Measurements from ENCODE around the gene GHR.

GHR gene

GRCh38 chr5:42543774-42544173 lies 120.5 kb downstream of the GHR start:
- Histone ChIP-seq H3K27ac (ENCODE audit: low read length) (no peak overlapping the region), H3K9ac (ENCODE audit: low read length in 2 of 2) (no peak overlapping the region), H3K27me3 (ENCODE audit: control insufficient read depth in 1 of 2, insufficient read depth in 2 of 2, low read length in 2 of 2) (no peaks in the 10 kb centered on the region), H3K4me3 (ENCODE audit: low read length in 2 of 2) (no peak overlapping the region), H3K9me3 (ENCODE audit: control insufficient read depth in 2 of 2, low read length in 2 of 2) (peaks cover 0 to 4% of the 10 kb centered on the region in 2 donors), H3K4me1 (ENCODE audit: control insufficient read depth, insufficient read depth, low read length) (peaks cover 2% of the 10 kb centered on the region), H3K36me3 (ENCODE audit: control insufficient read depth in 2 of 2, insufficient read depth in 2 of 2, low read length in 2 of 2) (no peaks in the 10 kb centered on the region)

DNA sequence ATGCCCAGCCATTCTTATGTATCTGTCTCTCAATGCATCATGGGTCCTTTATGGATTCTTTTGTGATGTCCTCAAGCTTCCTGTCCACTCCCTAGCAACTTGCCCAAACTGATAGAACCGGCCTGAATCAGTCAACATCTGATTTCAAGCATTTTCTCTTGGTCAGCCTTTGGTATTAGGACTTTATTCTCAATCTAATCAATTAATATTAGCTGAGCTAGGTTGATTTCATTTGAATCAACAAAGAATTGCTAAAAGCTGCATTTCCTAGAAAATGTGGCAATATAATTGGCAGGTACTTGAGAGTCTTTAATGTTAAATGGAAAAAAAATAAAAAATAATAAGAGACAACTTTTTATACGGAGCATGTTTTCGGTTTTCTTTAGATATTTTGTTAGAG lies 121.8 kb downstream of the GHR start:
- H3K9me3 ChIP-seq (ENCODE audit: control insufficient read depth in 2 of 2, low read length in 2 of 2): peaks cover 0 to 4% of the 10 kb centered on the region in 2 donors

DNA sequence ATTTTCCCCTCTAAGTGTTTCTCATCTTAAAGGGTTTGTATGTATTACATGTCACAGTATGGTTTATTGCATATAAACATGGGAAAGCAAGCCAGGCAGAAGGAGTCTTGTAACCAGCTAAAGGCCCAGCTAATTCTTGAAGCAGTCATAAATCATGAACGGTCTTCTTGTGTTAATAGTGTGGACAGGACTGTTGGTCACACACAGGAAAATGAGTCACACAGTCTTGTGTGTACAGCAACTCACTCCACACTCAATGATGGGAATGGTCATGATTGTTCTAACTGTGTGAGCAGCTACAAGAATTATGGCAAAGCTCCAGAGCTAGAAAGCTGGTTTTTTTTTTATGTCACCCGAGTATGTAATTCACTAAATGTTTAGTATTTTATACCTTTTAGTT lies 123.9 kb downstream of the GHR start:
- Histone ChIP-seq H3K27me3 (ENCODE audit: control insufficient read depth in 1 of 2, insufficient read depth in 2 of 2, low read length in 2 of 2) (no peaks in the 10 kb centered on the region), H3K9me3 (ENCODE audit: control insufficient read depth in 2 of 2, low read length in 2 of 2) (no peaks in the 10 kb centered on the region), H3K27ac (ENCODE audit: low read length) (no peak overlapping the region), H3K36me3 (ENCODE audit: control insufficient read depth in 2 of 2, insufficient read depth in 2 of 2, low read length in 2 of 2) (no peaks in the 10 kb centered on the region), H3K4me3 (ENCODE audit: low read length in 2 of 2) (no peak overlapping the region), H3K4me1 (ENCODE audit: control insufficient read depth, insufficient read depth, low read length) (peaks cover 2% of the 10 kb centered on the region), H3K9ac (ENCODE audit: low read length in 2 of 2) (no peak overlapping the region)

More for the DNA sequence above, 121.8 kb downstream of the GHR start:
- Histone ChIP-seq H3K27me3 (ENCODE audit: control insufficient read depth in 1 of 2, insufficient read depth in 2 of 2, low read length in 2 of 2) (no peaks in the 10 kb centered on the region), H3K4me1 (ENCODE audit: control insufficient read depth, insufficient read depth, low read length) (peaks cover 2% of the 10 kb centered on the region), H3K4me3 (ENCODE audit: low read length in 2 of 2) (no peak overlapping the region), H3K36me3 (ENCODE audit: control insufficient read depth in 2 of 2, insufficient read depth in 2 of 2, low read length in 2 of 2) (no peaks in the 10 kb centered on the region), H3K9ac (ENCODE audit: low read length in 2 of 2) (no peak overlapping the region), H3K27ac (ENCODE audit: low read length) (no peak overlapping the region)

GRCh38 chr5:42547894-42548293 lies 124.7 kb downstream of the GHR start:
- H3K27me3 ChIP-seq (ENCODE audit: control insufficient read depth in 1 of 2, insufficient read depth in 2 of 2, low read length in 2 of 2): no peaks in the 10 kb centered on the region
- no peak overlapping the region for H3K4me3 ChIP-seq (ENCODE audit: low read length in 2 of 2)
- no peak overlapping the region for H3K27ac ChIP-seq (ENCODE audit: low read length)
- no peaks in the 10 kb centered on the region for H3K36me3 ChIP-seq (ENCODE audit: control insufficient read depth in 2 of 2, insufficient read depth in 2 of 2, low read length in 2 of 2)
- H3K9ac ChIP-seq (ENCODE audit: low read length in 2 of 2): no peak overlapping the region
- H3K4me1 ChIP-seq (ENCODE audit: control insufficient read depth, insufficient read depth, low read length): peaks cover 2% of the 10 kb centered on the region
- no peaks in the 10 kb centered on the region for H3K9me3 ChIP-seq (ENCODE audit: control insufficient read depth in 2 of 2, low read length in 2 of 2)

DNA sequence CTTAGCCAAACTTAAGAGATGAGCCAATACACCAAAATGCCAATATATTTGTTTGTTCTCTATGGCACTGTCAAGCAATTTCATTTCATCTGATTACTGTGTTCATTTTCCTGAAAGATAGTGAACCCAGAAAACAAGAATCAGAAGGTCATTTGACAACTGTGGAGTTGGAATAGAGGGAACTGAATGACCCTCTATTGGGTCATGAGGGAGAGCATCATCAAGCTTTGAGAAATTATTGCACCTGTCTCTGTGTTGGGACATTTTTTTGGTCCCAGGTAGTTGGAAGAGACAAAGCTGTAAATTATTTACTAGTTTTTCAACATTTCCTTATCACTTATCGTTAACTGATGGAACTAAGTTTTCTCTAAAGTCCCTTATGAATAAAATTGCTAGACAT lies 129.4 kb downstream of the GHR start:
- Histone ChIP-seq H3K27ac (ENCODE audit: low read length) (no peak overlapping the region), H3K9me3 (ENCODE audit: control insufficient read depth in 2 of 2, low read length in 2 of 2) (no peaks in the 10 kb centered on the region), H3K36me3 (ENCODE audit: control insufficient read depth in 2 of 2, insufficient read depth in 2 of 2, low read length in 2 of 2) (no peaks in the 10 kb centered on the region), H3K9ac (ENCODE audit: low read length in 2 of 2) (no peak overlapping the region), H3K27me3 (ENCODE audit: control insufficient read depth in 1 of 2, insufficient read depth in 2 of 2, low read length in 2 of 2) (no peaks in the 10 kb centered on the region), H3K4me1 (ENCODE audit: control insufficient read depth, insufficient read depth, low read length) (peaks cover 2% of the 10 kb centered on the region), H3K4me3 (ENCODE audit: low read length in 2 of 2) (no peak overlapping the region)

GRCh38 chr5:42553461-42553860 lies 130.2 kb downstream of the GHR start:
- no peaks in the 10 kb centered on the region for H3K27me3 ChIP-seq (ENCODE audit: control insufficient read depth in 1 of 2, insufficient read depth in 2 of 2, low read length in 2 of 2)
- H3K4me3 ChIP-seq (ENCODE audit: low read length in 2 of 2): no peak overlapping the region
- no peaks in the 10 kb centered on the region for H3K9me3 ChIP-seq (ENCODE audit: control insufficient read depth in 2 of 2, low read length in 2 of 2)
- no peaks in the 10 kb centered on the region for H3K4me1 ChIP-seq (ENCODE audit: control insufficient read depth, insufficient read depth, low read length)
- no peak overlapping the region for H3K9ac ChIP-seq (ENCODE audit: low read length in 2 of 2)
- H3K36me3 ChIP-seq (ENCODE audit: control insufficient read depth in 2 of 2, insufficient read depth in 2 of 2, low read length in 2 of 2): no peaks in the 10 kb centered on the region
- no peak overlapping the region for H3K27ac ChIP-seq (ENCODE audit: low read length)

DNA sequence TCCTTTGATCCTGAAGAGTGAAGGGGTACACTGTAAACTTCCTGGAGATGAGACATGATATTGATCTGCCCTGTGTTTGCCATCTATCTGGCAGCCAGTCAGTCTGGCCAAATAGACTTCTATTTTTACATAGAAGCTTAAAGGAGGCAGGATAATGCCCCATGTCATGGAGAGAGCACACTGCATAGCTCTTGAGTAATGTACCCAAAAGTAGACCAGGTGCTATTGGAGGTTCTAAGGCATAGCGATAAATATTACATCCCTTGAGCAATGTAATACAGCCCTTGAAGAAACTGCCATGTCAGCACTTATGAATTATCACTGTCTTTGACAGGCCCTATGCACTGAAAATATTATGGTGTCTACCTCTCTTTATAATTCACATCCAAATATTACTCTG lies 131.8 kb downstream of the GHR start:
- Histone ChIP-seq H3K36me3 (ENCODE audit: control insufficient read depth in 2 of 2, insufficient read depth in 2 of 2, low read length in 2 of 2) (no peaks in the 10 kb centered on the region), H3K9me3 (ENCODE audit: control insufficient read depth in 2 of 2, low read length in 2 of 2) (no peaks in the 10 kb centered on the region), H3K4me3 (ENCODE audit: low read length in 2 of 2) (no peak overlapping the region), H3K27me3 (ENCODE audit: control insufficient read depth in 1 of 2, insufficient read depth in 2 of 2, low read length in 2 of 2) (no peaks in the 10 kb centered on the region), H3K9ac (ENCODE audit: low read length in 2 of 2) (no peak overlapping the region), H3K27ac (ENCODE audit: low read length) (no peak overlapping the region), H3K4me1 (ENCODE audit: control insufficient read depth, insufficient read depth, low read length) (no peaks in the 10 kb centered on the region)

GRCh38 chr5:42555797-42556196 lies 132.6 kb downstream of the GHR start:
- H3K27me3 ChIP-seq (ENCODE audit: control insufficient read depth in 1 of 2, insufficient read depth in 2 of 2, low read length in 2 of 2): no peaks in the 10 kb centered on the region
- no peak overlapping the region for H3K4me3 ChIP-seq (ENCODE audit: low read length in 2 of 2)
- no peak overlapping the region for H3K27ac ChIP-seq (ENCODE audit: low read length)
- no peaks in the 10 kb centered on the region for H3K9me3 ChIP-seq (ENCODE audit: control insufficient read depth in 2 of 2, low read length in 2 of 2)
- H3K4me1 ChIP-seq (ENCODE audit: control insufficient read depth, insufficient read depth, low read length): no peaks in the 10 kb centered on the region
- H3K36me3 ChIP-seq (ENCODE audit: control insufficient read depth in 2 of 2, insufficient read depth in 2 of 2, low read length in 2 of 2): no peaks in the 10 kb centered on the region
- H3K9ac ChIP-seq (ENCODE audit: low read length in 2 of 2): no peak overlapping the region

GRCh38 chr5:42557689-42558088 lies 134.4 kb downstream of the GHR start:
- Histone ChIP-seq H3K36me3 (ENCODE audit: control insufficient read depth in 2 of 2, insufficient read depth in 2 of 2, low read length in 2 of 2) (no peaks in the 10 kb centered on the region), H3K27me3 (ENCODE audit: control insufficient read depth in 1 of 2, insufficient read depth in 2 of 2, low read length in 2 of 2) (no peaks in the 10 kb centered on the region), H3K4me1 (ENCODE audit: control insufficient read depth, insufficient read depth, low read length) (peaks cover 8% of the 10 kb centered on the region), H3K9ac (ENCODE audit: low read length in 2 of 2) (no peak overlapping the region), H3K4me3 (ENCODE audit: low read length in 2 of 2) (no peak overlapping the region), H3K27ac (ENCODE audit: low read length) (no peak overlapping the region), H3K9me3 (ENCODE audit: control insufficient read depth in 2 of 2, low read length in 2 of 2) (no peaks in the 10 kb centered on the region)

DNA sequence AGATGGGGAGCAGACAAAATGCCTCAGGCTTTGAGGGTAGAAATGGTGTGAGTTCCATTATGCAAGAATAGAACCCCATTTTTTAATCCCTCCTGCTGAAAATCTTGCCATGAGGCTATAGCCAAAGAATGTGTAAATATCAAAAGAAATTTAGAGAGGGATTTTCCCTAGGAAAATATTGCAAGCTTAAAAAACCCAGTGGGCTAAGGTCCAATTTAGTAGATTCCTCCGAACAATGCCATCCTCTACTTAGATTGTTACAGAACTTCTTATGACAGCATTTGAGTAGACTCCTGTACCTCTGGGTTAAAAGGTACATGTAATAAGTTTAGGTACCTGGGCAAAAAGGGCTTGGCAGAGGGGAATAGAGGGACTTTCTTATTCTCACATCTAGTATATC lies 138.4 kb downstream of the GHR start:
- H3K9ac ChIP-seq (ENCODE audit: low read length in 2 of 2): no peak overlapping the region

DNA sequence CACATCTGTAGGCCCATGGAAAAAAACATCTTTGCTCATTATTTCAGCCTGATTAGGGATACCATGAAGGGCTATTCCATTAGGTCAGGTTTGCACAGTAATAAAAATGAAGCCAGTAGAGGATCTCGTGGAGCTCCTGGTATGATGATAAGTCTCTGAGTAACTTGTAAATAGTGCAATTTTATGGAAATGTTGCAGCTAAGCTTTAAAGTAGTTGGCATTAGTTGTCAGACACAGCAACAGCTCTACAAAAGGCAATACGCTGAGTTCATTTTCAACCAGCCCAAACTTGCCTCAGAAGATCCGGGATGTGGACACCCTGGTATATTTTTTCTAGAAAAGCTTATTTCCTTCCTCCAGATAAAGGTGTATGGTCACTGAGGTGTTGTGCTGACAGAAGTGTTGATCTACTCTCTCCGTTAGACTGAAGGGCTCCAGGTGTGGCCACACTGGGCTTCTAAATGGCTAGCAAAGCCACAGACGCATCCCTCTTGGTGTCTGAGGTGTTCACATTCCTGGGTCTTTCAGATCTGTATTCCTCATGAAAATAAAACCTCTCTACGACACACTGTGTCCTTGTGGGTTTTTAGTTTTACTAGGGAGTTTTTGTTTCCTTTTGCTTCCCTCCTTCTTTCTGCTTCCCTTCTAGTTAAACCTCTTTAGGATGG lies 141.6 kb downstream of the GHR start:
- Histone ChIP-seq H3K36me3 (ENCODE audit: control insufficient read depth in 2 of 2, insufficient read depth in 2 of 2, low read length in 2 of 2) (no peaks in the 10 kb centered on the region), H3K4me3 (ENCODE audit: low read length in 2 of 2) (no peak overlapping the region), H3K27ac (ENCODE audit: low read length) (no peak overlapping the region), H3K4me1 (ENCODE audit: control insufficient read depth, insufficient read depth, low read length) (peaks cover 8% of the 10 kb centered on the region), H3K9me3 (ENCODE audit: control insufficient read depth in 2 of 2, low read length in 2 of 2) (no peaks in the 10 kb centered on the region), H3K9ac (ENCODE audit: low read length in 2 of 2) (no peak overlapping the region), H3K27me3 (ENCODE audit: control insufficient read depth in 1 of 2, insufficient read depth in 2 of 2, low read length in 2 of 2) (no peaks in the 10 kb centered on the region)

More for the DNA sequence above, 138.4 kb downstream of the GHR start:
- Histone ChIP-seq H3K36me3 (ENCODE audit: control insufficient read depth in 2 of 2, insufficient read depth in 2 of 2, low read length in 2 of 2) (no peaks in the 10 kb centered on the region), H3K9me3 (ENCODE audit: control insufficient read depth in 2 of 2, low read length in 2 of 2) (no peaks in the 10 kb centered on the region), H3K4me1 (ENCODE audit: control insufficient read depth, insufficient read depth, low read length) (peaks cover 8% of the 10 kb centered on the region), H3K27me3 (ENCODE audit: control insufficient read depth in 1 of 2, insufficient read depth in 2 of 2, low read length in 2 of 2) (no peaks in the 10 kb centered on the region), H3K27ac (ENCODE audit: low read length) (no peak overlapping the region), H3K4me3 (ENCODE audit: low read length in 2 of 2) (no peak overlapping the region)

Data from stomach smooth muscle (tissue), 2 donors.